DND-41 (cell line): ENCODE results near the gene KCNAB2.

Experiments
- ATAC-seq: fragments of 200-7000 bp; cut with Tn5 transposase; 3 replicates; pipeline ENCODE4 v1.9.1; 2021; ENCODE audit warnings: low read depth; ENCODE audit not compliant: insufficient read depth
- DNase-seq: peaks from one replicate; pipeline ENCODE4 v3.0.0-alpha.2; 2020
- H2AFZ ChIP-seq: 2 replicates; pipeline ENCODE4 v1.6.0; 2012; ENCODE audit warnings: low read depth, low read length
- H3K27ac ChIP-seq: 2 replicates; pipeline ENCODE4 v1.5.1; 2012; ENCODE audit warnings: low read length, inconsistent platforms
- H3K27me3 ChIP-seq: fragments of 200-600 bp; sonication (generic); 2 replicates; pipeline ENCODE4 v1.6.0; 2012; ENCODE audit warnings: low read length, mild to moderate bottlenecking, inconsistent platforms; ENCODE audit not compliant: insufficient read depth, poor library complexity
- H3K36me3 ChIP-seq: 2 replicates; pipeline ENCODE4 v1.5.1; 2012; ENCODE audit warnings: low read length, inconsistent platforms; ENCODE audit not compliant: insufficient read depth
- H3K4me1 ChIP-seq: 2 replicates; pipeline ENCODE4 v1.5.1; 2012; ENCODE audit warnings: mild to moderate bottlenecking, low read length; ENCODE audit not compliant: insufficient read depth
- H3K4me2 ChIP-seq: 2 replicates; pipeline ENCODE4 v1.6.0; 2012; ENCODE audit warnings: mild to moderate bottlenecking, moderate library complexity, low read length, inconsistent platforms; ENCODE audit not compliant: insufficient read depth
- H3K4me3 ChIP-seq, 2 experiments: fragments of 200-600 bp in 1 of 2; shearing (Covaris generic) in 1 of 2; 2 replicates each; pipeline ENCODE4 v1.5.1; 2012 to 2016; ENCODE audit warnings: inconsistent platforms in 2 of 2, low read length in 2 of 2, mild to moderate bottlenecking in 2 of 2, low read depth in 1 of 2, moderate library complexity in 1 of 2
- H3K79me2 ChIP-seq: 2 replicates; pipeline ENCODE4 v1.6.0; 2012; ENCODE audit warnings: low read length, inconsistent platforms; ENCODE audit not compliant: insufficient read depth
- H3K9ac ChIP-seq: 2 replicates; pipeline ENCODE4 v1.6.0; 2012; ENCODE audit warnings: low read depth, mild to moderate bottlenecking, inconsistent platforms, low read length, moderate library complexity
- H3K9me3 ChIP-seq: 2 replicates; pipeline ENCODE4 v1.5.1; 2012; ENCODE audit warnings: low read length, moderate library complexity, mild to moderate bottlenecking, inconsistent platforms; ENCODE audit not compliant: insufficient read depth, severe bottlenecking
- H4K20me1 ChIP-seq: 2 replicates; pipeline ENCODE4 v1.6.0; 2012; ENCODE audit warnings: low read length; ENCODE audit not compliant: insufficient read depth
- CTCF ChIP-seq: IDR thresholded peaks from 2 replicates; pipeline ENCODE4 v1.5.1; 2012; ENCODE audit warnings: borderline replicate concordance, low read length, moderate library complexity, mild to moderate bottlenecking; ENCODE audit not compliant: poor library complexity, severe bottlenecking; ENCODE audit errors: extremely low read depth
- EZH2 ChIP-seq: IDR thresholded peaks from 3 replicates; pipeline ENCODE4 v1.6.1; 2012; ENCODE audit warnings: borderline replicate concordance, low read depth, mild to moderate bottlenecking, moderate library complexity, low read length, inconsistent platforms; ENCODE audit not compliant: severe bottlenecking

Gene KCNAB2

GRCh38 chr1:6109688-6110087 lies 64.0 kb downstream of the KCNAB2 start:
- Histone ChIP-seq H4K20me1 (peaks cover 10% of the 10 kb centered on the region; the same call in 1 of the 2 replicates), H3K9ac (no peak overlapping the region), H3K27me3 (no peaks in the 10 kb centered on the region), H3K4me3 (no peak overlapping the region), H3K27ac (no peak overlapping the region), H3K4me1 (no peaks in the 10 kb centered on the region), H3K4me2 (no peak overlapping the region), H3K79me2 (no peaks in the 10 kb centered on the region), H3K9me3 (no peaks in the 10 kb centered on the region), H2AFZ (no peak overlapping the region), H3K36me3 (no peaks in the 10 kb centered on the region)
- DNase-seq = no peak
- no peak for ATAC-seq
- TF ChIP-seq EZH2 = no peak
- no peak for TF ChIP-seq CTCF

GRCh38 chr1:6110326-6110725 lies 64.6 kb downstream of the KCNAB2 start:
- no peaks in the 10 kb centered on the region for H3K4me1 ChIP-seq
- ATAC-seq (no peak), DNase-seq (no peak)
- no peaks in the 10 kb centered on the region for H3K9me3 ChIP-seq
- no peaks in the 10 kb centered on the region for H3K79me2 ChIP-seq
- H3K36me3 ChIP-seq = no peaks in the 10 kb centered on the region
- no peaks in the 10 kb centered on the region for H3K27me3 ChIP-seq
- H3K27ac ChIP-seq = no peak overlapping the region
- H3K4me2 ChIP-seq = no peak overlapping the region
- TF ChIP-seq CTCF = no peak
- no peak for TF ChIP-seq EZH2
- H4K20me1 ChIP-seq = peaks cover 10% of the 10 kb centered on the region; the same call in 1 of the 2 replicates
- no peak overlapping the region for H2AFZ ChIP-seq
- no peak overlapping the region for H3K9ac ChIP-seq
- H3K4me3 ChIP-seq = no peak overlapping the region

- H3K4me3 ChIP-seq = no peak overlapping the region
- H3K36me3 ChIP-seq = no peaks in the 10 kb centered on the region
- H3K4me1 ChIP-seq = no peaks in the 10 kb centered on the region
- no peak overlapping the region for H3K9ac ChIP-seq
- H3K9me3 ChIP-seq = no peaks in the 10 kb centered on the region
- H4K20me1 ChIP-seq = peaks cover 10% of the 10 kb centered on the region; the same call in 1 of the 2 replicates
- H2AFZ ChIP-seq = no peak overlapping the region
- H3K79me2 ChIP-seq = no peaks in the 10 kb centered on the region
- no peak overlapping the region for H3K4me2 ChIP-seq
- no peak for ATAC-seq
- no peak overlapping the region for H3K27ac ChIP-seq
- TF ChIP-seq CTCF = no peak
- no peaks in the 10 kb centered on the region for H3K27me3 ChIP-seq
- no peak for DNase-seq
Measured at GRCh38 chr1:6111571-6111970, 65.9 kb downstream of the KCNAB2 start.

GRCh38 chr1:6111991-6112689 lies 66.5 kb downstream of the KCNAB2 start:
- no peak for ATAC-seq
- no peak overlapping the region for H3K4me3 ChIP-seq
- H3K27ac ChIP-seq = no peak overlapping the region
- TF ChIP-seq EZH2 = no peak
- no peak for TF ChIP-seq CTCF
- H3K36me3 ChIP-seq = no peaks in the 10 kb centered on the region
- no peaks in the 10 kb centered on the region for H3K9me3 ChIP-seq
- no peaks in the 10 kb centered on the region for H3K4me1 ChIP-seq
- no peaks in the 10 kb centered on the region for H3K27me3 ChIP-seq
- H4K20me1 ChIP-seq = peaks cover 10% of the 10 kb centered on the region; the same call in 1 of the 2 replicates
- no peak for DNase-seq
- no peak overlapping the region for H3K4me2 ChIP-seq
- H3K9ac ChIP-seq = no peak overlapping the region
- no peaks in the 10 kb centered on the region for H3K79me2 ChIP-seq
- no peak overlapping the region for H2AFZ ChIP-seq
